Midbrain (tissue), 1 donor: Measurements from ENCODE around the gene CTU1.
"Not testable (repeated sequence)": the region's sequence is repeated elsewhere in the genome, so short reads cannot be mapped to it uniquely, and the experiment has no call there.

Source experiments
- DNase-seq: peaks from one replicate; lab custom pipeline; 2025; lab: John Stamatoyannopoulos, UW

Gene CTU1

DNA sequence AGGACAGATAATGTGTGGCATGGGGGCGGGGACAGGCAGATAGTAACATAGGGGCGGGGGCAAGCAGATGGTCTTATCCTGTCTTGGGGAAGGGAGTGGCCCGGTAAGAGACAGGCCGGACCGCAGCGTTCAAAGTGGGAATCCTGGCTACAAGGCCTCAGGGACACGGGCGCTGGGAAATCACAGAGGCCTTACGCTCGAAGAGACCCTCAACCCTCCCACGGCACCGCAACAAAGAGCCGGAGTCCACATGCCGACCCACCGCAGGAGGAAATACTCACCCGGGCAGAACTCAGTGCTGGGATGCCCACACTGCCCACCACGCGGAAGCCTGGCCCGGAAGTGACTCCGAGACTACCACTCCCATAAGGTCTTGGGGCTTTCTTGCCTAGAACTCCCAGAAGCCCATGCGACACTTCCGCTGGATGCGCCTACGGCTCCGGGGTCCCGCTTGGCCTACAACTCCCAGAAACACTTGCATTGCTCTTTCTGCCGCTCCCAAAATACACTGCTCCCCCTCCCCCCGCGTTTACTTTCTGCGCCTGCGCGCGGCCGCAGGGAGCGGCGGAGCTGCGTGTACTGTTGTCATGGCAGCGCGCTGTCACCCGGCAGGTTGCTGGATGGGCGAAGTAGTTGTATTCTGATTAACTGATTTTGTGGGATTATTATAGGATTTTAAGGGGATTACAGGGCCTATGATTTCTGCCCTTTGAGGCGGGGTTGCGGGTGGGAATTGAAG is at the start of gene CTU1:
Gene CTU1, minus strand, starts transcription at position 344 of the 739 bp plus-strand sequence. CDS start 3,840 bp downstream, outside the sequence.
- peak; percentile 99 for DNase-seq

DNA sequence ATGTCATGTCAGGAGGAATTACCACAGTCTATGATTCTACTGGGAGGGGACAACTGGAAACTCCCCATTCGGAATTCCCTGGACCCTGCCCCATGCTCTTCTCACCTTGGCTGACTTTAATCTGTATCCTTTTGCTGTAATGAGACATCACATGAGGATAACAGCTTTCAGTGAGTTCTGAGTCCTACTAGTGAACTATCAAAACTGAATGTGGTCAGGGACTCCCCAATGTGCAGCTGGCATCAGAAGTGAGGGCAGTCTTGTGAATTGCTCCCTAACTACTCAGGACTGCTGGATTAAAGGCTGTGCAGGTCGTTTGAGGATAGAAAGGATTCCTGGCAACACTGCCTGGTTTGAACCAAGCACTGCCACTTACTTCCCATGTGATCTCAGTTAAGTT is 49.1 kb upstream of the CTU1 start:
- no peak for DNase-seq

GRCh38 chr19:51156710-51157109 is 48.5 kb upstream of the CTU1 start:
- no peak for DNase-seq

DNA sequence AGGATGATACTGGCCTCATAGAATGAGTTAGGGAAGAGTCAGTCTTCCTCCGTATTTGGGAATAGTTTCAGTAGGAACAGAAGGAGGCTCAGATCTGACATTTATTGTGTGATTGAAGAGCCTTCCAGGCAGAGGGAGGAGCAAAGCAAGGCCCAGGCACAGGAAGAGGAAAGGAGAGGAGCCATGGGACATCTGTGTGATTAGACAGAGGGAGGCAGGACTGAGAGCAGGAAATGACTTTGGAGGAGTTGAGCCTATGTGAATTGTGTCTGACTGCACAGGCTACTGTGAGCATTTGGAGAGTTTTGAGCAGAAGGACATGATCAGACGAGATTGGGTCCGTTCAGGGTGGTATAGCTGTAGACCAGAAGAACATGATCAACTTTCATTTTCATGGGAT is 42.4 kb upstream of the CTU1 start:
- DNase-seq, result no peak

DNA sequence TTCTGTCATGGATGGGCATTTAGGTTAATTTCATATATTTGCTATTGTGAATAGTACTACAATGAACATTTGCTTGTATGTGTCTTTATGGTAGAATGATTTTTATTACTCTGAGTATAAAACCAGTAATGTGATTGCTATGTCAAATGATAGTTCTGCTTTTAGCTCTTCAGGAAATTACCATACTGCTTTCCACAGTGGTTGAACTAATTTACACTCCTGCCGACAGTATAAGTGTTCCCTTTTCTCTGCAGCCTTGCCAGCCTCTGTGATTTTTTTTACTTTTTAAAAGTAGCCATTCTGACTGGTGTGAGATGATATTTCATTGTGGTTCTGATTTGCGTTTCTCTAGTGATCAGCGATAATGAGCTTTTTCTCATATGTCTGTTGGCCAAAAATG is 40.4 kb upstream of the CTU1 start:
- DNase-seq, result no peak

DNA sequence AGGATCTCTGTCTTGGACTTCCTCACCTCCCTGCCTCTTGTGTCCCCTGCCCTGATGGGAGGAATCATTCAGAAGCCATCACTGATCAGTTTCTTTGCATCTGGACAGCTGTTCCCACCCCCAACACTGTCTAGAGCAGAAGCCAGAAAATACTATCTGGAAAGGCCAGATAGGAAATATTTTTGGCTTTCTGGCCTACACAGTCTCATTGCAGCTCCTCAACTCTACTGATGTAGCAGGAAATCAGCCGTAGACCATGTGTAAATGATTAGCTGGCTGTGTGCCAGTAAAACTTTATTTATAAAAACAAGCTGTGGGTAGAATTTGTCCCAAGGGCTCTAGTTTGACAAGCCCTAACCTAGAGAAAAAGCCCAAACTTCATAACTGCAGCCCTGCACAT is 39.5 kb upstream of the CTU1 start:
- no peak for DNase-seq

DNA sequence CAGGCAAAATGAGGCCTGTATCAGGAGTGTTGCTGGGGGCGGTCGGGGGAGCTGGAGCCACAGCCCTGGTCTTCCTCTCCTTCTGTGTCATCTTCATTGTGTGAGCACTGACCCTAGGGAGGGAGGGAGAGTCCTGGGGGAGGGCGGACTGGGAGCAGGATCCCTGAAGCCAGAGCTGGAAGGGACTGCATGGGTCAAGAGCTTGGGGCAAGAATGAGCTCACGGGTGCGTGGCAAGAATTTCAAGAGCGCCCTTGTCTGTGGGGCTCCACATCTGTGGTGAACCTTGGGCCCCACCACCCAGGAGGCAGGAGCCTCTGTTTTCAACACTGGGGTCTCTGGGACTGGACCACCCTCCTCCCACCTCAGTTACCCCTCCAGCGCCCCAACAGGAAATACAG is 38.5 kb upstream of the CTU1 start:
- no peak for DNase-seq

DNA sequence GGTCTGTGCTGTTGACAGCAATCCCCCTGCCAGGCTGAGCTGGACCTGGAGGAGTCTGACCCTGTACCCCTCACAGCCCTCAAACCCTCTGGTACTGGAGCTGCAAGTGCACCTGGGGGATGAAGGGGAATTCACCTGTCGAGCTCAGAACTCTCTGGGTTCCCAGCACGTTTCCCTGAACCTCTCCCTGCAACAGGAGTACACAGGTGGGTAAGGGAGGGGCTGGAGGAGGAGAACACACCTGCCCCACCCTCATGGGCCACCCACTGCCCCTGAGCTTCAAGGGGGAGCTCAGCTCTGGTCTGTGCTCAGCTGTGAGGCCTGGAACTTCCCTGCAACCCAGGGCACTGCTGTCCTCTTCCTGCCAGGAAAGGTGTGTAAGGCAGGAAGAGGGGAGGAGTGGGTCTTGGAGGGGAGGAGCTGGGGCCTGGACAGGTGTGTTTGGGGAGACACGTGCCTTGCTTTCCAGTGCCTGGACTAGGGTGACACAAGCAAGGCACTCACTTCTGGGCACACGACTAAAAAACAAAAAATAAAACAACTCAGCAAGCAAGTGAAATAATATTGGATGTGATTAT is 37.8 kb upstream of the CTU1 start:
- no peak for DNase-seq

- no peak for DNase-seq
These were observed 36.4 kb upstream of the CTU1 start for GRCh38 chr19:51144482-51145045.

DNA sequence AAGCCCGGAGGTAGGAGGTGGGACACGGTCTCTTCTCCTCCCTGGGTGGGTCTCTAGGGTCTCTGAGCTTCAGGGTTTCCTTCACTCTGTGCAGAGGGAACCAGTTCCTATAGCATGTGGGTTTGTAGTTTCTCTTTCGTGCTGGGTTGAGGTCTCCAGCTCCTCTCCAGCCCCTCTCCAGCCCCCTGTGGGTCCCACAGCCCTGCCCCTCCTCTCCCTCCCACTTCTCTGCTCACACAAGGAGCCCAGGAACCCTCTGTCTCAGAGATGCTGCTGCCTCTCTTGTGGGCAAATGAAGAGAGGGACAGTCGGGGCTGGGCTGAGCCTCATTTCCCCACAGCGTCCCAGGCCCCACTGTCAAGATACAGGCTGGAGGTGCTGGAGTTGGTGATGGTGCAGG is 35.3 kb upstream of the CTU1 start:
- no peak for DNase-seq

DNA sequence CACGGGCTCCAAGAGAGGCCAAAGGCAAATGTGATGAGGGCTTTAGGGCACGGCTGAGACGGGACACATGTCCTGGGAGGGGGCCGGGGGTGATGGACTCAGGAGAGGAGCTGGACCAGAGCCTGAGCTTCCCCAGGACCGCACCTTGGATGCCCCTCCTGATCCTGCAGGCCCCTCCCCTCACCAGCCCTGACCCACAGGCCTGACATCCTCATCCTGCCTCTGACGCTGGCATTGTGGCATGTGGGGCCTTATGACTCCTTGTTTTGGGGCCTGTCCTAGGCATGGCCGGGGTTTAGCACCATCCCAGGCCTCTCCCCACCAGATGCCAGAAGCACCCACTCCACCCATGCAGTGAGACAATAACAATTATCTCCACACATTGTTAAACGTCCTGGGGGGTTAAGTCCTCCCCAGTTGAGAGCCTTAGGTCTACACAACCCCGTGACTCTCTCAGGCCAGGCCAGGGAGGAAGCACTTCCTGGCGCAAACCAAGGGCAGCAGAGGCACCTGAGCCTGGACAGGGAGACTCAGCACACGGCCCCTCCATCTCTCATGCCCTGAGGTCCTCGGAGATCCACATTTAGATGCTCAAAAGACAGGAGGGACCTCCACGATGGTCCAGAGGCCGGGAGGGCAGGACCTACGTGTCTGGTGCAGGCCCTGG is 34.7 kb upstream of the CTU1 start:
- not testable (repeated sequence) for DNase-seq

DNA sequence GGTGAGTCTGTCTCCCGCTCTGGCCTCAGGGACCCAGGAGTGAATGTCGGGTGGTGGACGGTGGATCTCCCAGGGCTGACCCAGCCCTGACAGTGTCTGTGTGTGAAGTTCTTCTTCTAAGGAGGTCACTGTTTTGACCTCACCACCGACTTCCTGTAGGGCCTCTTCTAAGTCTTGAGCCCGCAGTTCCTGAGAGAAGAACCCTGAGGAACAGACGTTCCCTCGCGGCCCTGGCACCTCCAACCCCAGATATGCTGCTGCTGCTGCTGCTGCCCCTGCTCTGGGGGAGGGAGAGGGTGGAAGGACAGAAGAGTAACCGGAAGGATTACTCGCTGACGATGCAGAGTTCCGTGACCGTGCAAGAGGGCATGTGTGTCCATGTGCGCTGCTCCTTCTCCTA is 33.9 kb upstream of the CTU1 start, which contains the start of gene SIGLEC7:
Gene SIGLEC7, plus strand, starts transcription at position 183 of the 400 bp plus-strand sequence. Its CDS starts 69 bp downstream, at position 252.
- no peak for DNase-seq

GRCh38 chr19:51141181-51141580 is 33.0 kb upstream of the CTU1 start:
- no peak for DNase-seq

DNA sequence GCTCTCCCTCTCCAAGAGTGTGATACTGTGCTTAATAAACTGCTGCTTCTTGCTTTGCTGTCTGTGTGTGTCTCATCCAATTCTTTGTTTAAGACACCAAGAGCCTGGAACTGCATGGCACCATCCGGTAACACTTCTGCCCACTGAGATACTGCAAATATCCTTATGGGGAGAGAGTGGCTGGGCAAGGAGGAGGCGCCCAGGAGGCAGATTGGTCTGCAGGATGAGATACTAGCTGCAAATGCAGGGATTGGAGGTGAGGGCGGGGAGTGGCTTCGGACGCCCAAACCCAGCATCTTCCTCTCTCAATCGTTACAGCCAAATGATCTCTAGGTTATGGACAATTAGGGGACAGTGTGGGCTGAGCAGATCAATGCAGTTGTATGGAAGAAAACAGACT is 32.2 kb upstream of the CTU1 start:
- no peak for DNase-seq

- DNase-seq, result no peak
These were observed 31.2 kb upstream of the CTU1 start for GRCh38 chr19:51139299-51140014.

DNA sequence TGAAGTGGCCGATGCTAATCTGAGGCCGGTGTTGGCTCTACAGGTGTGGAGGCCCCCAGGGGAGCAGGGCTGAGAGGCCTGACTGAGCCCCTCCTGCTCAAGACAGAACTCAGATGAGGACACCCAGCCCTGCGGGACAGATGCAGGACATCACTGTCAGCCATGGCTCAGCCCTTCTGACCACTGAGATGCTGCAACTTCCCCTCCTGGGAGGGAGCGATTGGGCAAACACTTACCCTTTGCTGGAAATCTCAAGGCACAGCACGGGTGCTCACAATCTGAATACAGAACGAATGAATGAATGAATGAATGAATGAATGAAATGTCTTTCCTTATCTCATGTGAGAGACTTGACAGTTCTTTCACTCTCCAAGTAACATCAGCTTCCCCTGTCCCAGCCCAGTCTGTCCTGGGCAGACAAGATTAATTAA is 30.4 kb upstream of the CTU1 start:
- peak; percentile 12 for DNase-seq

DNA sequence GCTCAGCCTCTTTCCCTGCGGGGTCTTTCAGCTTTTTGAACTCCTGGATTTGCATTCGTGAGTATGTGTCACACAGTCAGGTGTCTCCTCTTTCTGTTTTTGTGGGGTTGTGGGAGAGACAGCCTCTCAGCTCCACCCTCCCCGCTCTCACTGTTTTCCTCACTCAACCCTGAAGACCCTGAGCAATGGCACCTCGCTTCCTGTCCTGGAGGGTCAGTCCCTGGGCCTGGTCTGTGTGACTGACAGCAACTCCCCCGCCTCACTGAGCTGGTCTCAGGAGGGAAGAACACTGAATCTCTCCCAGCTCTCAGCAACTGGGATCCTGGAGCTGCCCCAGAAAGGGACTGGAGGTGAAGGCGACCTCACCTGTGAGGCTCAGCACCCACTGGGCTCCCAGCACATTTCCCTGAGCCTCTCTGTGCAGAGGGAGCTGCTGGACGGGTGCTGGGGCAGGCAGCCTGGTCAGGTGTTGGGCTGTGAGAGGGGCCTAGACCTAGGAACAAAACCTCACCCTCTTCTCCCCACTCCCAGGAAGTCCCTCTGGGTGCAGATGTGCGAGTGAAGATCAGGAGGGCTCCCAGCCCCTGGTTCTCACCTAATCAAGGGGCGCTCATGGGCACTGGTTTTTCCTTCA is 29.7 kb upstream of the CTU1 start:
- DNase-seq, result no peak

- DNase-seq, result peak; percentile 6
These were observed 28.8 kb upstream of the CTU1 start for GRCh38 chr19:51136851-51137551.

GRCh38 chr19:51135986-51136762 is 28.0 kb upstream of the CTU1 start:
- no peak for DNase-seq

- no peak for DNase-seq
These were observed 26.8 kb upstream of the CTU1 start for GRCh38 chr19:51135004-51135403.
